HG03060 (cell line): ENCODE measurements around the gene ZNF827.

ENCODE experiments used
- ATAC-seq: cut with Tn5 transposase; IDR thresholded peaks from one replicate; pipeline ENCODE4 v1.9.1; 2021; ENCODE audit warnings: low read depth, moderate number of reproducible peaks; ENCODE audit not compliant: unreplicated experiment

The ZNF827 gene

GRCh38 chr4:145808848-145809512 is 129.6 kb downstream of the ZNF827 start:
- no peak for ATAC-seq

GRCh38 chr4:145808021-145808650 is 130.5 kb downstream of the ZNF827 start:
- peak; percentile 78 for ATAC-seq

- ATAC-seq: no peak
Observed at GRCh38 chr4:145805490-145805889, 133.1 kb downstream of the ZNF827 start.

- no peak for ATAC-seq
Observed at GRCh38 chr4:145804116-145804515, 134.5 kb downstream of the ZNF827 start.

GRCh38 chr4:145799223-145799622 is 139.4 kb downstream of the ZNF827 start:
- no peak for ATAC-seq

GRCh38 chr4:145797278-145797677 is 141.3 kb downstream of the ZNF827 start:
- no peak for ATAC-seq

- no peak for ATAC-seq
Observed at GRCh38 chr4:145796346-145796745, 142.3 kb downstream of the ZNF827 start.

- ATAC-seq: no peak
Observed at GRCh38 chr4:145795521-145795920, 143.1 kb downstream of the ZNF827 start.

GRCh38 chr4:145792429-145792828 is 146.2 kb downstream of the ZNF827 start:
- no peak for ATAC-seq

- ATAC-seq: no peak
Observed at GRCh38 chr4:145791988-145792387, 146.6 kb downstream of the ZNF827 start.

- ATAC-seq: no peak
Observed at GRCh38 chr4:145788755-145789154, 149.9 kb downstream of the ZNF827 start.

GRCh38 chr4:145786830-145787229 is 151.8 kb downstream of the ZNF827 start:
- ATAC-seq: no peak

GRCh38 chr4:145786261-145786660 is 152.4 kb downstream of the ZNF827 start:
- ATAC-seq: no peak

- no peak for ATAC-seq
Observed at GRCh38 chr4:145785391-145786008, 153.1 kb downstream of the ZNF827 start.

- ATAC-seq: no peak
Observed at GRCh38 chr4:145784036-145784435, 154.6 kb downstream of the ZNF827 start.

GRCh38 chr4:145782756-145783155 is 155.9 kb downstream of the ZNF827 start:
- ATAC-seq: no peak

GRCh38 chr4:145781351-145781750 is 157.3 kb downstream of the ZNF827 start:
- ATAC-seq: no peak

- no peak for ATAC-seq
Observed at GRCh38 chr4:145779319-145779801, 159.3 kb downstream of the ZNF827 start.

- no peak for ATAC-seq
Observed at GRCh38 chr4:145776208-145776607, 162.4 kb downstream of the ZNF827 start.

- ATAC-seq: no peak
Observed at GRCh38 chr4:145775406-145775805, 163.2 kb downstream of the ZNF827 start.

- ATAC-seq: no peak
Observed at GRCh38 chr4:145774473-145774872, 164.2 kb downstream of the ZNF827 start.
